Stomach (tissue), 9 donors: ENCODE data around the gene POMGNT2. TPM values are rescaled to one million over a fixed set of nuclear protein-coding genes. Genes with fewer than 3 reads are reported as not detected.

Source experiments
- DNase-seq, 2 donors: peaks; one replicate each; pipeline versions ENCODE4 v3.0.0 to v3.0.0-alpha.2; 2013 to 2019
- H3K27ac ChIP-seq, 5 donors: fragments of 200-600 bp in 4 of 5; sonication (generic) in 4 of 5; one replicate each; pipeline ENCODE4 v1.5.1; 2013 to 2019; ENCODE audit warnings: mild to moderate bottlenecking in 1 of 5, moderate library complexity in 1 of 5
- H3K27me3 ChIP-seq, 3 donors: fragments of 200-600 bp; sonication (generic); one replicate each; pipeline ENCODE4 v1.5.1; 2017 to 2019; ENCODE audit warnings: mixed run types in 1 of 3
- H3K36me3 ChIP-seq, 4 donors: fragments of 200-600 bp; sonication (generic); 1 replicate in 3 of 4; 2 replicates in 1 of 4; pipeline ENCODE4 v1.5.1; 2016 to 2019
- H3K4me1 ChIP-seq, 4 donors: fragments of 200-600 bp; sonication (generic); one replicate each; pipeline ENCODE4 v1.5.1; 2016 to 2019
- H3K4me3 ChIP-seq, 4 donors: fragments of 200-600 bp; sonication (generic) in 3 of 4; one replicate each; pipeline ENCODE4 v1.5.1; 2016 to 2019; ENCODE audit warnings: mild to moderate bottlenecking in 1 of 4
- H3K9me3 ChIP-seq, 4 donors: fragments of 200-600 bp; sonication (generic); one replicate each; pipeline ENCODE4 v1.5.1; 2016 to 2019
- CTCF ChIP-seq, 7 experiments: fragments of 450-650 bp in 4 of 7; fragments of 200-600 bp in 3 of 7; sonication (generic) in 3 of 7; IDR thresholded peaks; one replicate each; pipeline ENCODE4 v1.5.1; 2016 to 2019; ENCODE audit warnings: antibody characterized with exemption in 7 of 7, control low read depth in 2 of 7, mild to moderate bottlenecking in 1 of 7
- EP300 ChIP-seq: sonication (generic); formaldehyde crosslinking; IDR thresholded peaks from one replicate; pipeline ENCODE4 v1.6.1; 2017; ENCODE audit warnings: antibody characterized with exemption
- POLR2A ChIP-seq, 4 donors: fragments of 450-650 bp; IDR thresholded peaks; one replicate each; pipeline ENCODE4 v1.6.1; 2016; ENCODE audit warnings: antibody characterized with exemption in 4 of 4, control low read depth in 2 of 4, mild to moderate bottlenecking in 1 of 4, moderate library complexity in 1 of 4
- POLR2AphosphoS5 ChIP-seq, 3 donors: sonication (generic); formaldehyde crosslinking; IDR thresholded peaks; one replicate each; pipeline ENCODE4 v1.6.1; 2016; ENCODE audit warnings: antibody characterized with exemption in 3 of 3
- WGBS, 5 donors: extraction: QIAGEN DNeasy Blood & Tissue Kit in 3 of 5; methylation state at CpG; one replicate each; pipeline versions ENCODE4 v1.1.5 to v1.1.7; 2013 to 2018; 5-methylcytosine and 5-hydroxymethylcytosine counted together
- intact Hi-C: fragments of 100-400 bp; cut with DNase I; formaldehyde crosslinking; loops from one replicate; pipeline ENCODE4 v1.15.1; 2023; ENCODE audit warnings: low total_unique reads
- polyA plus RNA-seq, 3 donors: library from polyadenylated mRNA; stranded (reverse); fragments of 200-250 nt; gene quantifications; one replicate each; pipeline ENCODE4 v1.2.3, GENCODE V29; 2013
- total RNA-seq, 5 donors: library from RNA; depleted of rRNA; stranded (reverse); fragments of >200 nt; gene quantifications; one replicate each; pipeline versions ENCODE4 v1.1.0 to v1.2.3, GENCODE V29; 2014 to 2016
- donor health status: healthy with polysubstance abuse.
- donor health status: Bipolar disorder and iron deficiency.
- donor health status: healthy.

Gene POMGNT2
- total and polyA plus RNA-seq, 8 donors, result 5.3 to 48.1 (median 8.7) TPM

- Histone ChIP-seq H3K4me1 (peaks cover 0 to 50% (median 22%) of the 10 kb centered on the region in 4 donors), H3K36me3 (no peaks in the 10 kb centered on the region), H3K27me3 (no peaks in the 10 kb centered on the region), H3K4me3 (no peak overlapping the region), H3K9me3 (no peaks in the 10 kb centered on the region), H3K27ac (no peak overlapping the region)
- 91 to 99% (median 97%) methylated on average over 5 of the region's 5 CpGs for WGBS, 5 donors
- no peak for TF ChIP-seq POLR2A (IDR thresholded peaks at IDR 0.05)
- no peak for TF ChIP-seq POLR2AphosphoS5 (IDR thresholded peaks at IDR 0.05)
- no peak for TF ChIP-seq EP300
- TF ChIP-seq CTCF (IDR thresholded peaks at IDR 0.05), result no peak
- no peak for DNase-seq
- intact Hi-C loops, result no loop called here
Measured at GRCh38 chr3:43095370-43095769, 10.5 kb downstream of the POMGNT2 start.

GRCh38 chr3:43094851-43095250 is 11.0 kb downstream of the POMGNT2 start:
- intact Hi-C loops, result no loop called here
- no peak for DNase-seq
- H3K36me3 ChIP-seq, result no peaks in the 10 kb centered on the region
- no peaks in the 10 kb centered on the region for H3K27me3 ChIP-seq
- H3K27ac ChIP-seq, result no peak overlapping the region
- 77 to 91% (median 85%) methylated on average over 4 of the region's 4 CpGs for WGBS, 5 donors
- H3K4me1 ChIP-seq, result peaks cover 0 to 55% (median 24%) of the 10 kb centered on the region in 4 donors
- H3K9me3 ChIP-seq, result no peaks in the 10 kb centered on the region
- H3K4me3 ChIP-seq, result no peak overlapping the region
- no peak for TF ChIP-seq CTCF (IDR thresholded peaks at IDR 0.05)
- TF ChIP-seq POLR2A (IDR thresholded peaks at IDR 0.05), result no peak
- TF ChIP-seq EP300, result no peak
- TF ChIP-seq POLR2AphosphoS5 (IDR thresholded peaks at IDR 0.05), result no peak

GRCh38 chr3:43094381-43094780 is 11.5 kb downstream of the POMGNT2 start:
- intact Hi-C loops, result no loop called here
- Histone ChIP-seq H3K36me3 (no peaks in the 10 kb centered on the region), H3K4me3 (no peak overlapping the region), H3K27me3 (no peaks in the 10 kb centered on the region), H3K4me1 (peaks cover 0 to 56% (median 24%) of the 10 kb centered on the region in 4 donors), H3K27ac (no peak overlapping the region), H3K9me3 (no peaks in the 10 kb centered on the region)
- no peak for DNase-seq
- no peak for TF ChIP-seq CTCF (IDR thresholded peaks at IDR 0.05)
- TF ChIP-seq EP300, result no peak
- no peak for TF ChIP-seq POLR2A (IDR thresholded peaks at IDR 0.05)
- no peak for TF ChIP-seq POLR2AphosphoS5 (IDR thresholded peaks at IDR 0.05)
- 87 to 100% (median 93%) methylated on average over 2 of the region's 2 CpGs for WGBS, 5 donors

- Histone ChIP-seq H3K27me3 (no peaks in the 10 kb centered on the region), H3K4me3 (no peak overlapping the region), H3K9me3 (no peaks in the 10 kb centered on the region), H3K27ac (no peak overlapping the region), H3K4me1 (peaks cover 0 to 56% (median 24%) of the 10 kb centered on the region in 4 donors), H3K36me3 (no peaks in the 10 kb centered on the region)
- no peak for TF ChIP-seq EP300
- no peak for TF ChIP-seq CTCF (IDR thresholded peaks at IDR 0.05)
- WGBS, 5 donors, result 78 to 93% (median 92%) methylated on average over 2 of the region's 2 CpGs
- no peak for DNase-seq
- intact Hi-C loops, result no loop called here
Measured at GRCh38 chr3:43093974-43094373, 11.9 kb downstream of the POMGNT2 start.
